Right cardiac atrium (tissue), 5 donors: ENCODE data around the gene UBQLN4. TPM values are rescaled to one million over a fixed set of nuclear protein-coding genes. Genes with fewer than 3 reads are reported as not detected.

ENCODE experiments used
- ATAC-seq, 2 donors: fragments of 200-7000 bp; cut with Tn5 transposase; one replicate each; pipeline versions ENCODE4 v1.8.0 to v1.9.1; 2020; ENCODE audit warnings: moderate library complexity in 2 of 2, mild to moderate bottlenecking in 1 of 2
- DNase-seq, 3 donors: peaks; one replicate each; pipeline ENCODE4 v3.0.0-alpha.2; 2020
- H3K27ac ChIP-seq: one replicate; pipeline ENCODE4 v1.5.1; 2013; ENCODE audit warnings: mild to moderate bottlenecking, low read length, control low read depth, moderate library complexity
- H3K27me3 ChIP-seq: one replicate; pipeline ENCODE4 v1.6.1; 2013; ENCODE audit not compliant: control insufficient read depth, insufficient read depth
- H3K4me1 ChIP-seq: one replicate; pipeline ENCODE4 v1.6.1; 2013; ENCODE audit warnings: low read length; ENCODE audit not compliant: control insufficient read depth, insufficient read depth
- H3K4me3 ChIP-seq: one replicate; pipeline ENCODE4 v1.5.1; 2013; ENCODE audit warnings: low read length, control low read depth
- H3K9me3 ChIP-seq: one replicate; pipeline ENCODE4 v1.6.1; 2013; ENCODE audit warnings: low read length; ENCODE audit not compliant: control insufficient read depth
- WGBS: extraction: QIAGEN DNeasy Blood & Tissue Kit; methylation state at CpG from one replicate; pipeline ENCODE4 v1.1.7; 2013; 5-methylcytosine and 5-hydroxymethylcytosine counted together
- intact Hi-C, 4 donors: fragments of 100-400 bp; cut with DNase I; formaldehyde crosslinking; loops; one replicate each; pipeline versions ENCODE4 v1.11.0 to v1.14.0; 2022 to 2023
- polyA plus RNA-seq: library from polyadenylated mRNA; stranded (reverse); fragments of 200-250 nt; gene quantifications from one replicate; pipeline ENCODE4 v1.2.3, GENCODE V29; 2013
- total RNA-seq, 4 donors: library from RNA; stranded (reverse); fragmentation: NEBNext Ultra II Directional; extraction: Animal tissue kit (Norgen Biotek cat#: 25700); gene quantifications; one replicate each; pipeline ENCODE4 v1.2.1, GENCODE V29; 2021
- donor health status: healthy with polysubstance abuse.
- donor health status: DM: no; HTN: yes; CAD: no.
- donor health status: DM: no; HTN: no; CAD: no.
- donor health status: DM: no; HTN: yes; CAD: no; lungs with severe emphysema.
- donor health status: DM: yes; HTN: yes; CAD: no.

Gene UBQLN4
- total and polyA plus RNA-seq, 5 donors = 13.7 to 28.7 (median 26.7) TPM

DNA sequence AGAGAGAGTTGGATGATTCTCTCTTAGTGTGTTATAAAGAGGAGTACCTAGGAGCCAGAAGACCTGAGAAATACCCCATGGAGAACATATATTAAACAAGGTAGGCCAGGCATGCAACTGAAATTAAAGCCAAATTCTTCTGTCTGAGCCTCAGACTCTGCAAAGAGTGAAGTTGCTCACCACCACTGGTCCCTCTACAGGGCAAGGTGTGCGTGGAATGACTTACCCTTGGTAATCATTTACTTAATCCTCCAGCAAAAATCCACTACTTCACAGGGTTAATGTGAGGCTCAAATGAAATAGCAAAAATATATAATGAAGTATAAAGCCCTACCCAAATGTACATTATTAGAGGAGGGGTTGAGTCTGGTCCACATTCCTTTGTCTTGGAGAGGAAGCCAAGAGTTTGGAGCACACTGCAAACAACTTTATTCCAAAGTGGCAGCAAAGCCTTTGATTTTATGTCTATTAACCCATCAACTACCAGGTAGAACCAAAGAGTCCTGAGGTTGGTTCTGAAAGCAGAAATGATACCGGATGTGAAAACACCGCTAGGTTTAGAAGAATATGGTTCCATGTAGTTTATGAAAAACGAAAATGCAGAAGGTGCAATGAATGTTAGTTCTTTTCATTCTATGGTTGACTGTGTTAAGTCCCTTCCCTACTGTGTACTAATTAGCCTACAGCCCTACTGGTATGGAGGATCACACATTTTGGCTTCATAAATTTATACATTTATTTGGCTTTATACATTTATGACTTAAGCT lies 41.4 kb downstream of the UBQLN4 start:
- ATAC-seq = no peak
- no peaks in the 10 kb centered on the region for H3K27me3 ChIP-seq
- 89% methylated on average over 4 of the region's 4 CpGs for WGBS
- no peak overlapping the region for H3K27ac ChIP-seq
- intact Hi-C loops = no loop called here
- H3K9me3 ChIP-seq = peaks cover 2% of the 10 kb centered on the region
- no peak overlapping the region for H3K4me3 ChIP-seq
- H3K4me1 ChIP-seq = no peaks in the 10 kb centered on the region
- no peak for DNase-seq

DNA sequence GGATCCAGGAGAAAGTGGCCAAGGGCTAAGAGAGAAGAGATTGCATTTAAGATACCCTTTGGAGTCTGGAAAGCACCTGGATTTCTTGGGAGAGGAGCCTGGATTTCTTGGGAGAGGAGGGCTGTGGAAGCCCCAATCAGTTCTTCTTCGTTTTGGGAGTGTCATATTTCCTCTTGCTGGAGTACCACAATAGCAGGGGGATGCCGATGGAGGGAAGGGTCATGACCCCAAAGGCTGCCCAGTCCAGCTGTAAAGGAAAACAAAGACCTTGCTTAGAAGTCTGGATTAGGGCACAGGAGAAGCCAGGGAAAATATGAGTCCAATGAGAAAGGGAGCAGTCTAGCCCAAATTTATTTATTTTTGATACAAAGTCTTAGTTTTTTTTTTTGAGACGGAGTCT lies 44.2 kb downstream of the UBQLN4 start:
- Histone ChIP-seq H3K27me3 (no peaks in the 10 kb centered on the region), H3K9me3 (peaks cover 2% of the 10 kb centered on the region), H3K4me1 (no peaks in the 10 kb centered on the region), H3K4me3 (no peak overlapping the region), H3K27ac (no peak overlapping the region)
- no peak for DNase-seq
- intact Hi-C loops = loop anchor here in 1 of 4 donors (10.0 kb wide), 1 partner anchor 45 kb away; the partner anchor contains the start of genes LAMTOR2 and UBQLN4
- 49% methylated on average over 3 of the region's 3 CpGs for WGBS
- ATAC-seq = no peak

DNA sequence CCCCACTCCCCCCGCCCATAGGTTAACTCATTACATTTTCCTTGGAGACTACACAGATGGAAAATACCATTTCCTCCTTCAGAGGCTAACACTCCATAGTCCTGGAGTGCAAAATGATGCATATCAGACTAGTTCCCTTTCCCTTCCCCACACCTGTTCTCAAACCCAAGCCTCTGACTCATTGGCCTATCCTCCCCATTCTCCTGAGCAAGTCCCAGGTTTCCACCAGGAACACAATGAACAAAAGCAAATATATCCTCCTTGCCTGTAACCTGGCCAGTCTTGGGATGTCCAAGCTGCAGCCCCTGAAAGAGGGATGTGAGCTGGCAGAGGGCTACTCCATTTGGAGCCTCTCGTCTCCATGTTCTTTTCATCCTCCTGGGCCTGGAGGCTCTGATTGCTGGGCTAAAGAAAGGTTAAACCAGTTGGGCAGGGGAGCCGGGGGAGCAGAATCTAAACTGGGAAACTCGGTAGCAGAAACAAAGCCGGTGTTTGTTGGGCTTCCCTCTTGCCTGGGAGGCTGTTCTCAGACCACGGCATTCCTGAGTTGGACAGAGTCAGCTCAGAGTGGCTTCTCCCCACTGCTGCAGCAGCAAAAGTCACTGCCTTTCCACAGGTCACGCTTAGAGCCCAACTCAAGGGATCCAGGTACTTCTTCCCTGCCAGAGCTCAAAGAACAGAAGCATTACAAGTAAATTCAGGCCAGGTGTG lies 46.8 kb downstream of the UBQLN4 start:
- Histone ChIP-seq H3K4me3 (no peak overlapping the region), H3K9me3 (peaks cover 2% of the 10 kb centered on the region), H3K4me1 (no peaks in the 10 kb centered on the region), H3K27me3 (no peaks in the 10 kb centered on the region), H3K27ac (no peak overlapping the region)
- no peak for DNase-seq
- WGBS = 54% methylated on average over 7 of the region's 7 CpGs
- intact Hi-C loops = loop anchor here in 1 of 4 donors (10.0 kb wide), 1 partner anchor 48 kb away; the partner anchor contains the start of genes LAMTOR2 and UBQLN4
- no peak for ATAC-seq

DNA sequence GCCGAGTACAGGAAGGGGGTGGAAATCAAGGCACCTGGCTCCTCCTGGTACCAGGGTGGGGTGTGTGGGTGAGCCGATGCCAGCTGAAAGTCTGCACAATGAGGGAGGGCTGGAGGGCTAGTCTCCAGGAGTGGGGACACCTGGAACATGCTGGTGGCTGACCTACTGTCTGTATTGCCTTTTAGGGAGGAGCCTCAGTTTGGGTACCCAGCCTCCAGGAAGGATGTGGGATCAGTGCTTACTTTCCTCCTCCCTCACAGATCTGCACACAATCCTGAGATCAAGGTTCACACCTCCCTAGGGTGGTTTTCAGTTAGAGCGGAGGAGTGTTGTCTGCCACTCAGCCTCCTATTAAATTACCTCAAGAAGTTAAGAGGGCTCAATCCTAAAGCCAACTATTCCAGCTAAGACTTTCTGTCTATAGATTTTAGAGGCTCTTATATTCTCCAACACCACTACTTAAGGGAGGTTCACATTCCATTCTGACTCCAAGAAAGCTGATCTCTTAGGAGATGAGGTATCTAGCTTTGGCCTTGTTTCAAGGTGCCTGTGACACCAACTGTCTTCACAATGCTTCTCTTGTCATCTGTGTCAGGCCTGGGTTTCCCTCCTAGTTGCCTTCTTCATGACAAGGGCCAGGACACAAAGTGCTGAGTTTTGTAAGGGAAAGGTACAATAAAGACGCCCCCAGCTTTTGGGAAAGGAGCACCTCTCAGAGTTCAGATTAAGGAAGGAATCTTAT lies 48.6 kb downstream of the UBQLN4 start:
- WGBS = 65% methylated on average over 4 of the region's 4 CpGs
- intact Hi-C loops = loop anchor here in 1 of 4 donors (10.0 kb wide), 1 partner anchor 50 kb away; the partner anchor contains the start of genes LAMTOR2 and UBQLN4
- Histone ChIP-seq H3K4me3 (no peak overlapping the region), H3K27me3 (no peaks in the 10 kb centered on the region), H3K9me3 (no peaks in the 10 kb centered on the region), H3K27ac (no peak overlapping the region), H3K4me1 (no peaks in the 10 kb centered on the region)
- DNase-seq (no peak), ATAC-seq (no peak)

DNA sequence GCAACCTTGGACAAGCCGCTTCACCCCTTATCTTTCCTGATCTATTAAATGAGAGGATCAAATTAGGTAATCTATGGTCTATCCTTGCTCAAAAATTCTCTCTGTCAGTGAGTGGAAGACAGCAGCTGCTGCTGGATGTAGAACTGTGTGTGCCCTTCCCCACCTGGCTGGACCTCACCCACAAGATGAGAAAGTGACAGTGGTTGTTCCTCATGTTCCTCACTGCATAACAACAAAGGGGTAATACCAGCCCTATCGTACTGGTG lies 49.7 kb downstream of the UBQLN4 start:
- no peak for DNase-seq
- no peak for ATAC-seq
- 49% methylated on average over 2 of the region's 2 CpGs for WGBS
- Histone ChIP-seq H3K4me3 (no peak overlapping the region), H3K4me1 (no peaks in the 10 kb centered on the region), H3K27me3 (no peaks in the 10 kb centered on the region), H3K9me3 (no peaks in the 10 kb centered on the region), H3K27ac (no peak overlapping the region)
- intact Hi-C loops = loop anchor here in 1 of 4 donors (10.0 kb wide), 1 partner anchor 51 kb away; the partner anchor contains the start of genes LAMTOR2 and UBQLN4

DNA sequence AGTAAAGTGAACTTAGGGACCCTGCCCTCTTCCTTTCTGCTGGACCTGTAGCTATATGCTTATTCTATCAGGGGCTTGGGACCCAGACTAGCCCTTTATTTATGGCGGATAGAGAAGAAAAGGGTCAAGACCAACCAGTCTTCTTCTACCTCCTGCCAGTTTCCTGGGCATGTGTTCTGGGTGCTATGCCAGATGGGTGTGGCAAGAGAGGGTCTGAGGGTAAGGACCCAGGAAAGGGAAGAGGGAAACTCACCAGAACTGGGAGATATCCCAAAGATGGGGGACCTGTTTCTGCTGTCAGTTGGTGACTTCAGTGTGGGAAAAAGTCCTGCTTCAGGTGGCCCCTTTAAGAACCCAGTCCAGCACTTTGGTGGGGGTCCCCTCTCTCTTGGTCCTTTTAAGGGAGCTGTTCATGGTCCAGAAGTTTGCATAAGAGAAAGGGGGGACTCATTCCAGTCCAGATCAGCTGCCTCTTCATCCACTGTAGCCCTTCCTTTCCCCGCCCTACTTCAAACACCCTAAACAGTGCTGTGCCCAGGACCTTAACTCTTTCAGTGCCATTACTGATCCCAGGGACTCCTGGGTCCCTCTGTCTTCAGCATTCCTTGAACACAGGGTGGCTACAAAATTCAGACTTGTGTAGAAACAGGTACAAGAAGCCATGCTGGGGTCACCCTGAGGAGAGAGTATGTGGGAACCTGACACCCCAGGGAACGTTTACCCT lies 51.2 kb downstream of the UBQLN4 start:
- 66% methylated on average over 3 of the region's 3 CpGs for WGBS
- ATAC-seq = peak in 1 of 2 donors; percentile 15
- Histone ChIP-seq H3K9me3 (no peaks in the 10 kb centered on the region), H3K4me1 (no peaks in the 10 kb centered on the region), H3K27ac (no peak overlapping the region), H3K27me3 (no peaks in the 10 kb centered on the region), H3K4me3 (no peak overlapping the region)
- no peak for DNase-seq
- intact Hi-C loops = loop anchor here in 1 of 4 donors (10.0 kb wide), 1 partner anchor 52 kb away; the partner anchor contains the start of genes LAMTOR2 and UBQLN4

DNA sequence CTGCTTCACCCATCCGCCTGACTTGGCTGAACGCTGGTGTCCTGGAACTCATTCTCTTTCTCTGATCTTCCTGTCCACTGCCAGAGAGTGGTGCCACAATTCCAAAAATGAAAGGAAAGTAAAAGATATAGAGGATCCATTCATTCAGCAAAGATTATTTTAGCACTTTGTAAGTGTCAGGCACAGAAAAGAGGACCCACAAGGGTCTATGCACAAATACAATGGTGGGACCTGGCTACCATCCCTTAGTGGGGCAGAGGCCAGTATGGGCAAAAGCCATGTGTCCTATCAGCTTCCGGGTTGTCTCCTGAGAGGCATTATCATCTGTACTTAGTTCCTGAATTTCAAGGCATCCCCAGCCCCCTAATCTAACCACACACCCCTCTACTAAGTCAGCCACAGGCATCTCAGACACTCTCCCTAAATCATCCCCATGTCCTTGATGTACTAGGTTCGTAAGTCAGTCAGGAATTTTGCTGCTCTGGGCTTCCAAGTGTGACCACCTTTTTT lies 51.9 kb downstream of the UBQLN4 start:
- DNase-seq = no peak
- intact Hi-C loops = loop anchor here in 1 of 4 donors (10.0 kb wide), 1 partner anchor 53 kb away; the partner anchor contains the start of genes LAMTOR2 and UBQLN4
- H3K4me1 ChIP-seq = no peaks in the 10 kb centered on the region
- no peak overlapping the region for H3K27ac ChIP-seq
- WGBS = 29% methylated on average over 4 of the region's 4 CpGs
- no peaks in the 10 kb centered on the region for H3K9me3 ChIP-seq
- no peak overlapping the region for H3K4me3 ChIP-seq
- peak; percentile 40 to 65 for ATAC-seq
- H3K27me3 ChIP-seq = no peaks in the 10 kb centered on the region

DNA sequence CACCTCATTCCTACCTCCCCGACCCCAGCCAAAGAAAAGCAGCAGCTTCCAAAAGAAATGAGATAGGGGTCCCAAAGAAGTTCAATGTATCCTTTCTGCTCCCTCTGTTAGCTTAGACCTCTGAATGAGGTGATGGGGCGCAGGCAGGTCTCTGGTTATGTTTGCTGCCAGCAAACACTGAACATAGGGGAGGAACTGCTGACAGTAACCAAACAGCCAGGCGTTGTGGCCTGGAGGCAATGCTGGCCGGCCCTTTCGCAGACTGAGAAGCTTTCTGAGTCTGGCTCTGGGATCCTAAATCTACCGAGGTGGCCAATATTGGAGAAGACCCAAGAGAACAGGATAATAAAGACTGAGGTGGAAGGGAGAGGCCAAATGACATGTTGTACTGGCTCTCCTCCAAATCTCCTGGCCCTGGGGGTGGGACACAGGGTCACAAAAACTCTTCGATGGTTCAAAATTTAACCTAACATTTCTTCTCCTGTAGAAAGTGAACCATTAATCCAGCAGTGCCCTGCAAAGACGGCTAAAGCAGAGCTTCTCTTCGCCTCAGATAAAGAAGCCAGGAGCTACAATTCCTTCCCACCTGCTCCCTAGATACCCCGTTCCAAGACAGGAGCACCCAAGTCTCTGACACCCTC lies 52.5 kb downstream of the UBQLN4 start:
- ATAC-seq (peak in 1 of 2 donors; percentile 7), DNase-seq (no peak)
- WGBS = 50% methylated on average over 10 of the region's 10 CpGs
- no peaks in the 10 kb centered on the region for H3K4me1 ChIP-seq
- intact Hi-C loops = loop anchor here in 1 of 4 donors (10.0 kb wide), 1 partner anchor 54 kb away; the partner anchor contains the start of genes LAMTOR2 and UBQLN4
- H3K4me3 ChIP-seq = no peak overlapping the region
- H3K27me3 ChIP-seq = no peaks in the 10 kb centered on the region
- H3K9me3 ChIP-seq = no peaks in the 10 kb centered on the region
- no peak overlapping the region for H3K27ac ChIP-seq

DNA sequence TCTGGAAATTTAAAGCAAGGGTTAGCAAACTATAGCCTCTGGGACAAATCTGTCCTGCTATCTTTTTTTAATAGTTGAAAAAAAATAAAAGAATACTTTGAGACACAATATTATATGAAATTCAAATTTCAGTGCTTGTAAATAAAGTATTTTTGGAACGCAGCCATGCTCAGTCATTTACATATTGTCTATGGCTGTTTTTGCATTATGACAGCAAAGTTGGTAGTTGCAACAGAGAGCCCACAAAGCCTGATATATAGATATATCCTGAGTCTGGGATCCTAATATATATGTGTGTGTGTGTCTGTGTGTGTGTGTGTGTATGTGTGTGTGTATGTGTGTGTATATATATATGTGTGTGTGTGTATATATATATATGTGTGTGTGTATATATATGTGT lies 53.6 kb downstream of the UBQLN4 start:
- Histone ChIP-seq H3K4me1 (peaks cover 2% of the 10 kb centered on the region), H3K4me3 (no peak overlapping the region), H3K9me3 (no peaks in the 10 kb centered on the region), H3K27ac (no peak overlapping the region), H3K27me3 (no peaks in the 10 kb centered on the region)
- WGBS = 87% methylated on average over 1 of the region's 1 CpG
- no peak for DNase-seq
- intact Hi-C loops = loop anchor here in 1 of 4 donors (10.0 kb wide), 1 partner anchor 55 kb away; the partner anchor contains the start of genes LAMTOR2 and UBQLN4
- no peak for ATAC-seq

DNA sequence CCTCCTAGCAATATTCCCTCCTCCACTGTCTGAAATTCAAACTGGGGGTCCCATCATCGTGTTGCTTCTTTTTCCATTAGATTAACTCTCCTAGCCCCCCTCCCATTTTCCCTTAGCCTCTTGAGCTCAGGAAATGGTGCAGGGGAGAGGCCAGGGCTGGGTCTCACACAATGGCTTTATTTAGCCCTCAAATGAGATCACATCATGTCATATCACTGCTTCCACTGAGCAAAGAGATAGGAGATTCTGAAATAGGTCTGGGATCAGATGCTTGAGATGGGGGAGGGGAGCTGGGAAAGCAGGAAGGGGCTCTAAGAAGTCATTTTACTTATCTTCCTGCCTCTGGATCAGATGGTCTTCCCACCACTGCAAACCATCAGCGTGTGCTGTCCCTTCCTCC lies 57.4 kb downstream of the UBQLN4 start:
- ATAC-seq = peak in 1 of 2 donors; percentile 56
- Histone ChIP-seq H3K27ac (no peak overlapping the region), H3K4me3 (no peak overlapping the region), H3K27me3 (no peaks in the 10 kb centered on the region), H3K9me3 (no peaks in the 10 kb centered on the region), H3K4me1 (peaks cover 2% of the 10 kb centered on the region)
- intact Hi-C loops = no loop called here
- WGBS = 18% methylated on average over 2 of the region's 2 CpGs
- DNase-seq = no peak
